Iris pigment epithelial cell (primary cell): ENCODE results near the gene STIM2.
A peak's percentile ranks its signal among the peaks of the same experiment; 100 is the strongest.
"Not testable (repeated sequence)": the region's sequence is repeated elsewhere in the genome, so short reads cannot be mapped to it uniquely, and the experiment has no call there.

Experiments used
- DNase-seq: peaks from one replicate; pipeline ENCODE4 v3.0.0-alpha.2; 2011; ENCODE audit warnings: low read depth

STIM2 gene

GRCh38 chr4:26953366-26953765 lies 92.7 kb downstream of the STIM2 start:
- DNase-seq: peak; percentile 23

GRCh38 chr4:26953770-26954423 lies 93.3 kb downstream of the STIM2 start:
- no peak for DNase-seq

- DNase-seq: no peak
Measured at GRCh38 chr4:26955241-26955640, 94.6 kb downstream of the STIM2 start.

GRCh38 chr4:26958925-26959653 lies 98.4 kb downstream of the STIM2 start:
- no peak for DNase-seq

GRCh38 chr4:26959654-26960047 lies 99.0 kb downstream of the STIM2 start:
- no peak for DNase-seq

- DNase-seq: peak; percentile 22
Measured at GRCh38 chr4:26962720-26963119, 102.1 kb downstream of the STIM2 start.

- DNase-seq: no peak
Measured at GRCh38 chr4:26964512-26964911, 103.9 kb downstream of the STIM2 start.

GRCh38 chr4:26964994-26965393 lies 104.4 kb downstream of the STIM2 start:
- no peak for DNase-seq

GRCh38 chr4:26975464-26976181 lies 115.0 kb downstream of the STIM2 start:
- DNase-seq: not testable (repeated sequence)

- no peak for DNase-seq
Measured at GRCh38 chr4:26978387-26979053, 117.9 kb downstream of the STIM2 start.

GRCh38 chr4:26984896-26985295 lies 124.3 kb downstream of the STIM2 start:
- DNase-seq: no peak

- DNase-seq: peak; percentile 84
Measured at GRCh38 chr4:26985873-26986272, 125.2 kb downstream of the STIM2 start.

- DNase-seq: no peak
Measured at GRCh38 chr4:26987191-26987590, 126.5 kb downstream of the STIM2 start.

GRCh38 chr4:26991057-26991456 lies 130.4 kb downstream of the STIM2 start:
- DNase-seq: no peak

- DNase-seq: peak; percentile 84
Measured at GRCh38 chr4:26992657-26993361, 132.2 kb downstream of the STIM2 start.

- DNase-seq: no peak
Measured at GRCh38 chr4:26993539-26993938, 132.9 kb downstream of the STIM2 start.

GRCh38 chr4:26993967-26994366 lies 133.3 kb downstream of the STIM2 start:
- DNase-seq: no peak

- no peak for DNase-seq
Measured at GRCh38 chr4:26995316-26995715, 134.7 kb downstream of the STIM2 start.

- DNase-seq: no peak
Measured at GRCh38 chr4:26996745-26997144, 136.1 kb downstream of the STIM2 start.

- DNase-seq: no peak
Measured at GRCh38 chr4:26999689-27000088, 139.0 kb downstream of the STIM2 start.

GRCh38 chr4:27000122-27000521 lies 139.5 kb downstream of the STIM2 start:
- no peak for DNase-seq

GRCh38 chr4:27000820-27001219 lies 140.2 kb downstream of the STIM2 start:
- DNase-seq: no peak
